Activated CD4-positive, alpha-beta T cell treated with anti-CD3 and anti-CD28 coated beads, Interleukin-2, amount 50 U/mL, for 4 hours (primary cell): ENCODE results near the gene TSHZ3.

ENCODE experiments used
- DNase-seq, 2 experiments: peaks; one replicate each; pipeline ENCODE4 v3.0.0-alpha.2; 2020

TSHZ3 gene

GRCh38 chr19:31261603-31262212, 87.5 kb downstream of the TSHZ3 start:
- DNase-seq = no peak

DNA sequence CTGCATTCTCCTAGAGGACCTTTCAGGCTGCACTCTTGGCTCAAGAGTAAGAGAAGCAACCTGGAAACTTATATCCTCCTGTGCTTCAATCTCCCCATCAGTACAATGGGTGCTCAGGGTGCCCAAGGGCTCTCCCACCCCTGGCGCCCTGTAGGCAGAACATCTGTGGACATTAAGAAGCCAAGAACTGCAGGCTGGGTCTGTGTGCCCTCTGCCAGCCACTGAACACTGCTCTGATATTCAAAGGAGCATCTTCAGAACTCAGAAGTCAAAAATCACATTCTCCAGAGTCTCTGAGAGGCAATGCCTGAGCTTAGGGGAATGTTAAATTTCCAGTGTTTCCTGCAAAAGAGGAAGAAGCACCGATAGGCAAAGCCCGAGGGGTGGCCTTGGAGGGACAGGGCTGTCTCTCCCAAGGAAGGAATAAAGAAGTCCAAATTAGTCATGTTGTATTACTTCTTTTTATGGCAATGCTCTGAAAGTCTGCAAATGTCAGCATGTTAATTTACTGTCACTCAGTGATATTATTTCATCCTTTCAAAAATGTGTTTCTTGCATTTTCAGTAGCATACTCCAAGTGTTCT, 88.1 kb downstream of the TSHZ3 start:
- DNase-seq = no peak

DNA sequence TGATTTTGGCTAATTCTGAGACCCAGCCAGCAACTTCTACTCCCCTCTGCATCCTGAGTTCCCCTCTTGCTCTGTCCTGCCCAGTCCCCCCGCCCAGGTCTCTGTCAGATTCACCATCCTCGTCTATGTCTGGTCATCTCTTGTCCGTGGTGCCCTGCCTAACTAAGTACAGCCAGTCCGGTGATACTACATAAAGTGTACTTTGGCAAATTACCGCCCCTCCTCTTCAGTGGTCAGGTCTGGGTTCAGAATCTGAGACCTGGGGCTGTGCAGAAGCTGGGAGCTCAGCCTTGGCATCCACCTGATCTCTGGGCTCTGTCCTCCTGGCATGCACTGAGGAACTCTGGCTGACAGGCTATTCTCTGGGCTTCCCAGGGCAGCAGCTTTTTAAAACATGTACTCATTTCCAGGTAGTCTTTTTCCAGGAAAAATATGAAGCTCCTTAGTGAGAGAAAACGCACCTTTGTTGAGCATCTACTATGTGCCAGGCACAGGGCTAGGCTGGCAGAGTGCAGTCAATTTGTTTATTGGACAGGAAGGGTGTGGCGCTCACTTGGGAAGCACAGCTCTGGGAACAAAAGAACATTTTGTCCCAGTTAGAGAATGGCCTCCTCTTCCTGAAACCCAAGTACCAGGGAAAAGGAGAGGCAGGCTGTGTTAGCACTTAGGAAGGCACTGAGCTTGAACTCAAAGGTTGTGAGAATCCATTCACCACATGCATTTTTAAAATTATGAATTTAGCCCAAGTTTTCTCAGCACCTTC, 88.9 kb downstream of the TSHZ3 start:
- no peak for DNase-seq

- no peak for DNase-seq
Measured at GRCh38 chr19:31258211-31259052, 90.8 kb downstream of the TSHZ3 start.

- no peak for DNase-seq
Measured at GRCh38 chr19:31257426-31258130, 91.7 kb downstream of the TSHZ3 start.

DNA sequence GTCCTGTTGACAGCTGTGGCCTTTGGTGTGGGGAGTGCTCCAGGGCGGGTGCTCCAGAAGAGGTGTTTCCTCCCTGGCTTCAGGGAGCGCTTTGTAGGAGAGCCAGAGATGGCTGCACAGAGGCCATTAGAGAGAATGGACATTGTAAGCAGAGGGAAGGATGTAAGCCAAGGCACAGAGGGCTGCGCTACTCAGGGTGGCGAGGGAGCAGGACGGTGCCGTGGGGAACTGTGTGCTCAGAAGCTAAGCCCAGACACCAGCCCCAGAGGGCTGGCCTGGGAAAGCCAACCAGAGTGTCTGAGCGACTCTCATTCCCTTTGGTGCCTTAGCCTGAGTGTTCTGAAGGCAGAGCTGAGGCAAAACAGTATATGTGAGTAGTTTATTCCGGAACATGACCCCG, 92.2 kb downstream of the TSHZ3 start:
- DNase-seq = no peak

DNA sequence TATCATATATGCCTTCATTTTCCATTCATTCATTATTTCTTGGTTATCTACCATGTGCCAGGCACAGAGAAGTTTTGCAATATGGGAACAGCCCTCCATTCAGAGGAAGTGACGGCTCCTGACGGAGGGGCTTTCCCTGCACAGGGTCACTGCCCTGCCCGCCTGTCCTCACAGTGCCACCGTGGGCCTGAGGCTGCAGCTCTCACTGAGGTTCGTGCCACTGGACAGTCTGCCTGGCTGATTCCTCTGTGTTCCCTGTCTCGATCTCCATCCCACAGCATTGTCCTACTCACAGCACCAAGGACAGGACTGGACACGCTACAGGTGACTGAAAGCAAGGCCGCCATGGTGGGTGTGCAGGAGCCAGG, 92.7 kb downstream of the TSHZ3 start:
- no peak for DNase-seq

- no peak for DNase-seq
Measured at GRCh38 chr19:31255831-31256592, 93.2 kb downstream of the TSHZ3 start.

DNA sequence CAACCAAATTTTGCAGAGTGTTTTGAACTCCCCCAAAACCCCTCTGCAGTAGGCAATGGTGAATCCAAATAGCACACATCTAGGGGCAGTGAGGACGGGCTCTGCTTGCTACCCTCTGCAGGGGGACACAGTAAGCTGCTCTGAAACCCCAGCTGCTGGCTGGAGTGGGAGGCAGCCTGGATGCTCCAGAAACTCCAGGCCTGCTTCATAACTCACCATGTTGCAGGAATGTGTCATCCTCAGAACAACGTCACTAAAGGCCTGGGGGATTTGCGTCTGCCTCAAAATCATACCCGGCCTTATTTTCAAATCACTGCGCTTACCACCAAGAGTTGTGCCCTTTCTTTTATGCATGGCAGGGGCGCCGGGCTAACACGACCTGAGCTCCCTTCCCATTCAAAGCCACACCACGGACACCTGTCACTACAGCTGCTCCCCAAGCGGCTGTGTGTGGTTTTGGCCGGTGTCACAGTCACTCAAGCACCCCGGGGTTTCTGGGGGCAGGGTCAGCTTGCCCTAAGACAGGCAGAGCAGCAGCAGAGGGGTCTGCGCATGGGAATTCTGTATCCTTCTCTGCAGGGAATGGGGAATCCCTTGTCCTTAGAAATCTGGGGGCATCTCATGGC, 93.9 kb downstream of the TSHZ3 start:
- DNase-seq = no peak

- DNase-seq = no peak
Measured at GRCh38 chr19:31254611-31255010, 94.6 kb downstream of the TSHZ3 start.

- no peak for DNase-seq
Measured at GRCh38 chr19:31254180-31254551, 95.1 kb downstream of the TSHZ3 start.

DNA sequence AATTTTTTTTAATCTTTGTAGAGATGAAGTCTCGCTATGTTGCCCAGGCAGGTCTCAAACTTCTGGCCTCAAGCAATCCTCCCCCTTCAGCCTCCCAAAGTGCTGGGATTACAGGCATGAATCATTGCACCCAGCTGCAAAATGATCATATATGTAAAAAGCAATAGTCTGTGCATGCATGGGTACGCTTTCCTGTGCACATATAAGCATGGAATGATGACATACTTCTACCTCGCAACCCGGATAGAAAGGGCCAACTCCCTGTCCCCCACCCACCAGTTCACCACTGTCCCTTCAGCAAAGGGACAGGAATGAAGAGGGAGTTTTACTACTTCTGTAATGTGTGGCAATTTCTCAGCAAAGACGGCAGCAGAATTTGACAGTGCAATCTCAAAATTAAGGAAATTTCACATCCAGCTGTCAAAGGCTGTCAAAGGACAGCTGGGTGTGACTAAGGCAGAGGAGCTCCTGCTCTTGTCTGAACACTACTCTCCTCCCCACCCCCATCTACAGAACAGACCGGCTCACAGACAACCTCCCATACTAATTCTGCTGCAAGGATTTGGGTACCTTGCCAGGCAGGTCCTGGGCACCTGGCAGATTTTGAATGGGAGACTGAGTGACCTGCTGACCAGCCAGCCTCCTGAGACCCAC, 95.6 kb downstream of the TSHZ3 start:
- no peak for DNase-seq

DNA sequence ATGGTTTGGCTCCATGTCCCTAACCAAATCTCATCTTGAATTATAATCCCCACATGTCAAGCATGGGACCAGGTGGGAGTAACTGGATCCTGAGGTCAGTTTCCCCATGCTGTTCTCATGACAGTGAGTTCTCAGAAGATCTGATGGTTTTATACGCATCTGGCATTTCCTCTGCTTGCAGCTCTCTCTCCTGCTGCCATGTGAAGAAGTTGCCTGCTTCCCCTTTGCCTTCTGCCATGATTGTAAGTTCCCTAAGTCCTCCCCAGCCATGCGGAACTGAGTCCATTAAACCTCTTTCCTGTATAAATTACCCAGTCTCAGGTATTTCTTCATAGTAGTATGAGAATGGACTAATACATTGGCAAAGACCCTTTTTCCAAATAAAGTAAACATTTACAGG, 96.8 kb downstream of the TSHZ3 start:
- DNase-seq = no peak

- no peak for DNase-seq
Measured at GRCh38 chr19:31249217-31249616, 100.0 kb downstream of the TSHZ3 start.

- no peak for DNase-seq
Measured at GRCh38 chr19:31235806-31236205, 113.4 kb downstream of the TSHZ3 start.

GRCh38 chr19:31233295-31233800, 115.9 kb downstream of the TSHZ3 start:
- DNase-seq = no peak

- DNase-seq = no peak
Measured at GRCh38 chr19:31232871-31233270, 116.4 kb downstream of the TSHZ3 start.

DNA sequence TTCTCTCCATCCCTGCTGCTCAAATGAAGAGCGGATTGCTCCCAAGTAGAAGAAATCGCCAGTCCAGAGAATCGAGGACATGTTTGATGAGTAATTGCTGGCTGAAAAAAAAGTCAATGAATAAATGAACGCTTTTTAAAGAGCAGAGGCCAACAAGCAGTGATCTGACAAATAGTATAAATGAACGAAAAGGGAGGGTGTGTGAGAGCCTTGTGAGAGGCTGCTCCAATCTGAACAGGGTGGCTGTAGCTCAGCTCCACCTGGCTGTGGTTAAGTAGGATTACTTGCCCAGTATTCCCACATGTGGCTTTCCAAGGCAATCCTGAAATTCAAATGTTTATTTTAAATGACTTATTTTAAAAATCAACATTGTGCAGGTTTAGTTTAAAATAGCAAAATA, 117.1 kb downstream of the TSHZ3 start:
- no peak for DNase-seq

DNA sequence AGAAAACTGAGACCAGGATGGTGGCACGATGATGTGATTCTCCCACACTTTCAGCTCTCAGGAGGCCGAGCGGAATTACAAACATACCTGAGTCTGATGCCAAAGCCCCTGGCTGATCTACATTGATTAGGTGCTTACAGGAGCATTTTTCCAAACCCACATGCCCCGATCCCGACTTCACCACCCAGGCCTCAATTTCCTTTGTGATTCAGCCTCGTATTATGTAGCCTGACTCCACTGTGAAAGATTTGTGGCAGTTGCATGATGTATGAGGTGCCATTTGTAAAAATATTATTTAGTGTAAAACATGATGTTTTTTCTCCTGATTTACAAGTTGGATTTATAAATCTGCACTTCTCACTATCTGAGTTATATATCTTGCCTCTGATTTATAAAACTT, 118.0 kb downstream of the TSHZ3 start:
- no peak for DNase-seq

DNA sequence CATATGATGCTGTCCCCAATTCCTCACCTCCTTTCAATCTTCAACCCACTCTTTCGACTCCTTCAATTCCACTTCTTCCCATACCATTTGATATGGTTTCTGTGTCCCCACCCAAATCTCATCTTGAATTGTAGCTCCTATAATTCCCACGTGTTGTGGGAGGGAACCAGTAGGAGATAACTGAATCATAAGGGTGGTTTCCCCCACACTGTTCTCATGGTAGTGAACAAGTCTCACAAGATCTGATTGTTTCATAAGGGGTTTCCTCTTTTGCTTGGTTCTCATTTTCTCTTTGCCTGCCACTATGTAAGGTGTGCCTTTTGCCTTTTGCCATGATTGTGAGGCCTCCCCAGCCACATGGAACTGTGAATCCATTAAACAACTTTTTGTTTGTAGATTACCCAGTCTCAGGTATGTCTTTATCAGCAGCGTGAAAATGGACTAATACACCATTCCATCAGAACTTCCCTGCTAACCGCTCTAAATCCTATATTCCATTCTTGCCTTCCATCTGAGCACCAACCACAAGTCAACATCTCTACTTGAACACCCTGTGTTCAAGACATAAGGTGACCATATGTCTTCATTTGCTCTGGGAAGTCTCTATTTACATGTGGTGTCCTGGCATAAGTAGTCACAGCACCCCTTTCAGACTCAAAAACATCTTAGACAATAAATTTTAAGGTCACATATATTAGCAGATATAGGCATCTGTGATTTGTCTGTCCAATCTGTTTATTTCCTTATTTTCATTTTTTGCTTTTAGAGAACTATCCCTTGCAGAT, 122.9 kb downstream of the TSHZ3 start:
- no peak for DNase-seq
